Activated CD4-positive, alpha-beta T cell treated with anti-CD3 and anti-CD28 coated beads, Interleukin-2, amount 10 ng/mL, durations not matched to agents 24 days and 14 days (primary cell): ENCODE results near the gene CCNT1. TPM values are rescaled to one million over a fixed set of nuclear protein-coding genes. Genes with fewer than 3 reads are reported as not detected.
"Not testable (repeated sequence)": the region's sequence is repeated elsewhere in the genome, so short reads cannot be mapped to it uniquely, and the experiment has no call there.

Experiments used
- DNase-seq: peaks from one replicate; pipeline ENCODE4 v3.0.0; 2022
- H3K27ac Mint-ChIP-seq: one replicate; pipeline ENCODE4 v1.8.0; 2022; ENCODE audit warnings: mild to moderate bottlenecking, mixed read lengths
- H3K27me3 Mint-ChIP-seq: one replicate; pipeline ENCODE4 v1.8.0; 2022; ENCODE audit warnings: mixed read lengths
- H3K36me3 Mint-ChIP-seq: one replicate; pipeline ENCODE4 v1.8.0; 2022; ENCODE audit warnings: low read depth, mild to moderate bottlenecking, mixed read lengths
- H3K4me1 Mint-ChIP-seq: one replicate; pipeline ENCODE4 v1.8.0; 2021; ENCODE audit warnings: mixed read lengths
- H3K4me3 Mint-ChIP-seq: one replicate; pipeline ENCODE4 v1.8.0; 2022; ENCODE audit warnings: mild to moderate bottlenecking, moderate library complexity, mixed read lengths
- H3K9me3 Mint-ChIP-seq: one replicate; pipeline ENCODE4 v1.8.0; 2021; ENCODE audit warnings: mixed read lengths
- intact Hi-C: fragments of 100-400 bp; cut with micrococcal nuclease; formaldehyde crosslinking; loops from one replicate; pipeline ENCODE4 v1.15.1; 2023
- total RNA-seq: library from RNA; stranded (reverse); gene quantifications from 2 replicates; pipeline ENCODE4 v1.2.3, GENCODE V29; 2022

Gene CCNT1
- total RNA-seq, 1 donor from 2014 or later = 70.9 TPM

GRCh38 chr12:48645354-48645753 is 71.2 kb downstream of the CCNT1 start:
- Mint-ChIP-seq H3K9me3 (peaks cover 12% of the 10 kb centered on the region), H3K36me3 (peaks cover 44% of the 10 kb centered on the region)
- H3K27me3 Mint-ChIP-seq, H3K4me1 Mint-ChIP-seq, H3K4me3 Mint-ChIP-seq, DNase-seq, H3K27ac Mint-ChIP-seq, intact Hi-C loops: not testable (repeated sequence)

GRCh38 chr12:48643011-48643410 is 73.5 kb downstream of the CCNT1 start:
- H3K4me3 Mint-ChIP-seq = no peak overlapping the region
- no peak overlapping the region for H3K27ac Mint-ChIP-seq
- no peaks in the 10 kb centered on the region for H3K4me1 Mint-ChIP-seq
- H3K27me3 Mint-ChIP-seq = no peaks in the 10 kb centered on the region
- H3K9me3 Mint-ChIP-seq = peaks cover 12% of the 10 kb centered on the region
- peaks cover 42% of the 10 kb centered on the region for H3K36me3 Mint-ChIP-seq
- DNase-seq = no peak
- intact Hi-C loops = no loop called here

GRCh38 chr12:48641752-48642555 is 74.6 kb downstream of the CCNT1 start:
- H3K4me3 Mint-ChIP-seq, H3K4me1 Mint-ChIP-seq, H3K27me3 Mint-ChIP-seq, H3K27ac Mint-ChIP-seq, DNase-seq, intact Hi-C loops: not testable (repeated sequence)
- peaks cover 35% of the 10 kb centered on the region for H3K36me3 Mint-ChIP-seq
- H3K9me3 Mint-ChIP-seq = peaks cover 12% of the 10 kb centered on the region

GRCh38 chr12:48640854-48641253 is 75.7 kb downstream of the CCNT1 start:
- Mint-ChIP-seq H3K9me3 (peaks cover 12% of the 10 kb centered on the region), H3K27ac (no peak overlapping the region), H3K4me1 (no peaks in the 10 kb centered on the region)

GRCh38 chr12:48640428-48640827 is 76.1 kb downstream of the CCNT1 start:
- Mint-ChIP-seq H3K9me3 (peaks cover 12% of the 10 kb centered on the region), H3K27me3 (no peaks in the 10 kb centered on the region), H3K4me3 (no peak overlapping the region), H3K36me3 (peaks cover 28% of the 10 kb centered on the region), H3K27ac (no peak overlapping the region), H3K4me1 (no peaks in the 10 kb centered on the region)
- intact Hi-C loops = no loop called here
- DNase-seq = no peak

More at GRCh38 chr12:48640854-48641253, 75.7 kb downstream of the CCNT1 start:
- Mint-ChIP-seq H3K4me3 (no peak overlapping the region), H3K36me3 (peaks cover 28% of the 10 kb centered on the region), H3K27me3 (no peaks in the 10 kb centered on the region)
- intact Hi-C loops = no loop called here
- no peak for DNase-seq

Other genes with a start within 250 kb of the CCNT1 start
- gene ANP32D, start 244.1 kb downstream of the CCNT1 start, total RNA-seq = not detected in 2 replicates
- not detected in 2 replicates for gene C12orf54, start 234.2 kb downstream of the CCNT1 start, total RNA-seq
- gene OR8S1, start 191.1 kb downstream of the CCNT1 start, total RNA-seq = not detected in 2 replicates
- gene LALBA, start 146.7 kb downstream of the CCNT1 start, total RNA-seq = not detected in 2 replicates
- gene KANSL2, start 34.5 kb downstream of the CCNT1 start, total RNA-seq = 61.3 and 66.5 TPM in 2 replicates
- gene ADCY6, start 72.4 kb upstream of the CCNT1 start, total RNA-seq = 0.14 and 0.73 TPM in 2 replicates
- 9.9 and 11.2 TPM in 2 replicates for gene CACNB3, start 101.8 kb upstream of the CCNT1 start, total RNA-seq
- 122 and 126 TPM in 2 replicates for gene DDX23, start 135.5 kb upstream of the CCNT1 start, total RNA-seq
- 4.4 and 5.7 TPM in 2 replicates for gene RND1, start 149.2 kb upstream of the CCNT1 start, total RNA-seq
- 68.6 and 75.3 TPM in 2 replicates for gene FKBP11, start 208.8 kb upstream of the CCNT1 start, total RNA-seq
- 109 and 112 TPM in 2 replicates for gene ARF3, start 240.8 kb upstream of the CCNT1 start, total RNA-seq